COR-L47 (cell line): ENCODE data around the gene OSBPL7.
A peak's percentile ranks its signal among the peaks of the same experiment; 100 is the strongest.
"Not testable (repeated sequence)": the region's sequence is repeated elsewhere in the genome, so short reads cannot be mapped to it uniquely, and the experiment has no call there.

Experiments used
- DNase-seq: peaks from one replicate; lab custom pipeline; 2025; lab: John Stamatoyannopoulos, UW

The OSBPL7 gene

GRCh38 chr17:47806026-47806912, 15.3 kb downstream of the OSBPL7 start:
- DNase-seq, result no peak

DNA sequence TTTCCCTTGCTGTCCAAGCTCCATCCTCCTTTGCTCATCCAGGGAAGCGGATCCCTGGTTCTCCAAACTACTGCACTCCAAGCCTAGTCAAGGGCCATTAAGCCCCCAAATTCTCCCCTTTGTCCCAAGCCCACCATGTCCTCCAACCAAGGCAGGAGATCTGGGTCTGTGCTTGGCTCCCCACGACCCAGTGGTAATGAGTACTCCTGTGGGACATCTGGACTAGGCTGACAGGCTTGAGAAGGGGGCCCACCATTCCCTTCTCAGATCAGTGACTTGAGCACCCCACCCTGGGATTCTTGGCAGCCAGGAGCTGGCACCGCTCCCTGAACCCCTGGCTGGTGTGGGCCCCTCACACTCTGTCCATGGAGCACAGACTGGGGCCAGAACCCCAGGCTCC, 17.1 kb downstream of the OSBPL7 start:
- no peak for DNase-seq

- no peak for DNase-seq
Observed at GRCh38 chr17:47803751-47804150, 17.8 kb downstream of the OSBPL7 start.

GRCh38 chr17:47803201-47803600, 18.4 kb downstream of the OSBPL7 start:
- no peak for DNase-seq

DNA sequence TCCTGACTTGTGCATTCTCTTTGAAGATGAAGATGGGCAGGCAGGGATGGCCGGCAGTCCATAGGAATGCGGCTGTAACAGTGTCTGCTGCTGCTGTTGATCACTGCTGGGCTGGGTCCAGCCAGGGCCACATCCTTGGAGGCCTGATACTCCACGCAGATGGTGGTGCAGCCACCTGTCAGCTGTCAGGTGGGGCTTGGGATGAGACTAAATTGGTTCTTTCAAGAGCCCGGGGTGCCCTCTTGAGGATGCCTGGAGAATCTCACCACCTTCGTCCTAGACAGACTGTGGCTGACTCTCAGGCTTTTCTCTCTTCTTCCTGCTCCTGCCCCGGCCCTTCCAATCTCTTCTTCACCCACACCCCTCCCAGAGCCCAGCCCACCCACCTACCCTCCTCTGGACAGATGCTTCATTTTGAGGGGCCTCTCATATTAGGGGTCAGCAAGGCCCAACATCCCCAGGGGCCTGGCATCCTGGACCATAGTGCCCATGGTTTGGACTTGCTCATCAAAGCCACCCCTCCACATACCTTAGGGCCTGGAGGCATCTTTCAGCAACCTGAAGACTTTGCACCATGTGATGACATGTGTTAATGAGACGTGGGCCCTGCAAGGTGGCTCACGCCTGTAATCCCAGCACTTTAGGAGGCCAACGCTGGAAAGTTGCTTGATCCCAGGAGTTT, 19.1 kb downstream of the OSBPL7 start:
- DNase-seq, result peak; percentile 82

DNA sequence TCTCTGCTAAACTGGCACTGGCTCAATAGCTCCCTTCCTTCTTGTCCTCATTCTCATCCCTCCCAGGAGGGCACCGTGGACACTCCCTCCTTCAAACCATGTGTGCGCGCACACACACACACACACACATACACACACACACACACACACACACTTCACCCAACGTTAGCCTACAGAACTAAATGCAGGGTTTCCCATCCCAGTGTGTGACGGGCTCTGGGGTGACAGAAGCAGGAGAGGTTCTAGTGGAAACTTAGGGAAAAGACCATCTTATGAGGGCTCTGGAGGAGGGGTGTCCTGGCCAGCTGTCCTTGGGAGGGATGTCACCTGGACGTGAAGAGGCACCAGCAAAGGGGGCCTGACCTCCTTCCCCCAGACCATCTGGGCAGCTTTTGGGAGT, 19.7 kb downstream of the OSBPL7 start:
- DNase-seq, result no peak

- DNase-seq, result no peak
Observed at GRCh38 chr17:47801176-47801765, 20.3 kb downstream of the OSBPL7 start.

DNA sequence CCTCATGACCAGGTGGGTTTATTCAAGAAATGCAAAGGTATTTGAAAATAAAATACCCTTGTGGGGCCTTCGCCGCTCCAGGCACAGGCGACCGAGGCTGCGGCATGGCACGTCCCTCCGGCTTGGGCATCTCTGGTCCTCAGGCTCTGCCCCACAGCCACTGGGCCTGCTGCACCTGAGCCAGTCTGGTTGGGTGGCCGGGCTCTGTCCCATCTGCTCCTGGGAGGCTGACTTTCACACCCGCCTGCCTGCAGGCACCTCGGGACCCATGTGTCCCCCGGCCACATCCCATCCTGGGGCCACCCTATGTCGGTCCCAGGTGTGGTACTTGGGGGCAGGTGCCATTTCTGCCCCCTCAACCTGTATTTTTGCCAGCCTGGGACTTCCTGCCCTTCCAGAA, 20.9 kb downstream of the OSBPL7 start:
- no peak for DNase-seq

DNA sequence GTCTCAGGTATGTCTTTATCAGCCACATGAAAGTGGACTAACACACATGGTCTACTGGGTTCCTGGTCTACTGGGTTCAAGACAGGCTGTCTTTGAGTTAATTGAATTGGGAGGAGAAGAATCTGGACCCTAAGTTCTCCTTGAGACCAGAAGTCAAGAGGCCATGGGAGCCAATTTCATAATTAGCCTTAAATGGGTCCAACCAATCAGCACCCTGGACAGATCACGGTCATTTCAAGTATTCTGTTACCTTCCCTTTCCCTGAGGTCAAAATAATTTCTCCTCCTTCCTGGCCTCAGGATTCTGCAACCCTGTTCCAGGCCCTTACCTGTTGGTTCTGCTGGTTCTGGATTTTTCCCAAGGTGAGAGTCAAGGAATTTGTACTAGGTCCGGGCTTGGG, 23.8 kb downstream of the OSBPL7 start:
- no peak for DNase-seq

DNA sequence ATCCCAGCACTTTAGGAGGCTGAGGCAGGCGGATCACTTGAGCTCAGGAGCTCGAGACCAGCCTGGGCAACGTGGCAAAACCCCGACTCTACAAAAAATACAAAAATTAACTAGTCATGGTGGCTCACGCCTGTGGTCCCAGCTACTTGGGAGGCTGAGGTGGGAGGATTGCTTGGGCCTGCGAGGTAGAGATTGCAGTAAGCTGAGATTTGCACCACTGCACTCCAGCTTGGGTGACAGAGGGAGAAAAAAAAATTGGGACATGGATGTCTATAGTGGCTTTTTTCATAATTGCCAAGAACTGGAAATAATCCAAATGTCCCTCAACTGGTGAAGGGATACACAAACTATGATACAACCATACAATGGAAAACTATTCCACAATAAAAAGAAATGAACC, 28.6 kb downstream of the OSBPL7 start:
- no peak for DNase-seq

DNA sequence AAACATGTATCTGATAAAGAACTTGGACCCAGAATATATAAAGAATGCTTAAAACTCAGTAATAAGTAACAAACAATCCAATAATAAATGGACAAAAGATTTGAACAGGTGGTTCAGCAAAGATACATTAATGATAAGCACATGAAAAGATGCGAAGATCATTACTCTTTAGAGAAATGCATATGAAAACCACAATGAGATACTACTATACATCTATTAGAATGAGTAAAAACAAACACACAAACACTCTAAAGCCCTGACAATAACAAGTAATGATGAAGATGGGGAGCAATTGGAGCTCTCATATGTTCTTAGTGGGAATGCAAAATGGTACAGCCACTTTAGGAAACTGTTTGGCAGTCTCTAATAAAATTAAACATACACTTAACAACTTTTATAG, 29.1 kb downstream of the OSBPL7 start:
- no peak for DNase-seq

DNA sequence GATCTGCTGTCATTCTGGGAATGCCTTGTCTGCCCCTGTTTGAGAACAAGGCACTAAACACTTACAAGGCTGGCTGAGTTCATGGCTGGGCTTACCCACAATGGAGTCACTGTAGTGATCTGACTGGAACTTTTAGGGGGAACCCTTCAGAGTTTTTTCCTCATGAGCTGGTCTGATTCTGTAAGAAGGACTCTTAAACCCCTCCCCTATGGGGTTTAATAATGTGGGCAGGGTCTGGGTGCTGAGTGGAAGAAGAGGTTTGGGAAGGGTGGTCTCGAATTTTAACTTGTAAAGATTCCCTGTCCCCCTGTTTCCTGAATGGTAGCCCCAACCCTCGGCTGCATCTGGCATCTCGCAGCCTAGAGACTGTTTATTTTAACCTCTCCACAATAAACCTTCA, 30.6 kb downstream of the OSBPL7 start:
- no peak for DNase-seq

DNA sequence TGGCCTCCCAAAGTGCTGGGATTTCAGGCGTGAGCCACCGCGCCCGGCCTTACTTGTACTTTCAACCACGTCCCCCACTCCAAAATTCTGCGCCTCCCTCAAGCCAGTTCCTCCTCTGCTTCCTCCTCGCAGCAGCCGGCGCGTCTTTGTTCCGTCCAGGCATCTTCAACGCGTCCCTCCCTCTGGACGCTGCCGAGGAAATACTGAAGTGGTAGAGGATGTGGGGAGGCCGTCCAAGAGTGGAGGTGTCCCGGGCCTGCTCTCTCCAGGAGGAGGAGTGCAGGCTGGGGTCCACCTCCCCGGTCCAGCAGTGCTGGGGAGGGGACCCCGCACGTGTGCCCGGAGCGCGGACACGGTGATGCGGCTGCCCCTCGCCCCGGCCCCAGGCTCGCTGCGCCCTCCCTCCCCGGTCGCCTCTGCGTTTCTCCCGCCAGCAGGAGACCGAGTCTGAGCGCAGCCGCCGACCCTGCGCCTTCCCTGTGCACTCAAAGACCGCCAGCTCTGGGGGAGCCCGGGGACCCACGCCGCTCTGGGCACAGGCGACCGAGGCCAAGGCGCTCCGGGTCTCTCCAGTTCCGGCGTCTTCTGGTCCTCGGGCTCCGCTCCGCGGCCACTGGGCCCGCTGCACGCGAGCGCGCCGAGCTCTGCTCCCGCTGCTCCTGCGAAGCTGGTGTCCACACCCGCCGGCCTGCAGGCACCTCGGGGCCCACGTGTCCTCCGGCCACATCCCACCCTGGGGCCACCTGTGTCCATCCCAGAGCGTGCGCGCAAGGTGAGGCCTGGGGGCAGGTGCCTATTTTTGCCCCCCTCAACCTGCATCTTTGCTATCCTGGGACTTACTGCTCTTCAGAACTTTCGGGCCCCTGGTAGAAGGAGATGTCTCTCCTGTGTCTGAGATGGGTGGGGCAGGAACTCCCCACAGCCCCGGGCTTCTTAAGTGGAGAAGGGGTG, 31.7 kb downstream of the OSBPL7 start:
- peak; percentile 78 for DNase-seq

GRCh38 chr17:47785538-47786123, 36.0 kb downstream of the OSBPL7 start:
- no peak for DNase-seq

GRCh38 chr17:47781397-47781796, 40.2 kb downstream of the OSBPL7 start:
- DNase-seq, result no peak

DNA sequence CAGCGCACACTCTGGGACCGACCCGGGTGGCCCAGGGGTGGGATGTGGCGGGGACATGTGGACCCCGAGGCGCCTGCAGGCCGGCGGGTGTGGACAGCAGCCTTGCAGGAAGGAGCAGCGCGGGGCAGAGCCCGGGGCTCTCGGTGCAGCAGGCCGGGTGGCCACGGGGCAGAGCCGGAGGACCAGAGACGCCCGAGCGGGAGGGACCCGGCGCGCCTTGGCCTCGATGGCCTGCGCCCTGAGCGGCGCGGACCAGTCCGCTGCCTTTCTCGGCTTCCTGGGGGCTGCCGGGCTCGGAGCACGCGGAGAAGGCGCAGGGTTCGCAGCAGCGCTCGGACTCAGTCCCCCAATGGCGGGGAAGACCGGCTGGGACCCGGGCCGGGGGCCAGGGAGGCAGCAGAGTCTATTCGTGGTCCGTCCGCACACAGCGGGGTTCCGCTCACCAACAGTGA, 43.4 kb downstream of the OSBPL7 start:
- DNase-seq, result no peak

- DNase-seq, result peak; percentile 26
Observed at GRCh38 chr17:47776330-47777197, 45.0 kb downstream of the OSBPL7 start.

GRCh38 chr17:47774987-47775580, 46.5 kb downstream of the OSBPL7 start:
- no peak for DNase-seq

- no peak for DNase-seq
Observed at GRCh38 chr17:47774331-47774730, 47.3 kb downstream of the OSBPL7 start.

- not testable (repeated sequence) for DNase-seq
Observed at GRCh38 chr17:47773649-47774048, 47.9 kb downstream of the OSBPL7 start.
